ENCODE results near the gene TRAF3IP3.
"Not testable (repeated sequence)": the region's sequence is repeated elsewhere in the genome, so short reads cannot be mapped to it uniquely, and the experiment has no call there.

Gene TRAF3IP3

GRCh38 chr1:209768354-209768774 lies 12.5 kb downstream of the TRAF3IP3 start:
- peak; percentile 57 for DNase-seq (ENCODE audit: low read depth, low spot score)

DNA sequence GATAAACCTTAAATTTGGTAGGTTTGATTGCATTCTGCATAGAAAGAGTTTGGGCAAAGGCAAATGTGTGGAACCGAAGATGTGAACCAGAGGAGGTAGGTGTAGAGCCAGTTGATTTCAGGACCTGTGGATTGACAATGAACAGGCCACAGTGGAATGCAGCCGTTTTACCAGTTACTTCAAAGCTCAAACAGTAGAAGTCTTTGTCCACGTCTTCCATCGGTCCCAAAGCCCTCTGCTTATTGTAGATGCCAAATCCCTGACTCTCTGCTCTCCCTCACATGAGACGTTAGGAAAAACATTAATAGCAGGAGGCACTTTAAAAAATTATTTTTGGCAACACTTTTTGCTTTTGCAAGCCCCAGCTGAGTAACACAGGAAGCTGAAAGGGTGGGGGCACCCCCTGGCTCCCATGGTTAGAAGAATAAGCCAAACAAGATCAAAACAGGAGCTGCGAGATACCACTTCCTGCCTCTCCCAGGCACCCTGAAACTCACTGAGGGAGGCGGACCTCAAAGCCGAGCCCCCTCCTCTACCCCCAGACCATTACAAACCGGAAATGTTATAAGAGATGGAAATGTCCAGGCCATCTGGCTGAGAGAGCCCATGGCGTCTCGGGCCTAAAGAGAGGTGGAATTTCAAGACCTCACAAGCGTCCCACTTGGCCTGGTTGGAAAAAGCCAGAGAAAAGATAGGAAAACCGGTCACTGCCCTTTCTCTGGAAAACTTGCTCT lies 13.5 kb downstream of the TRAF3IP3 start:
- peak; percentile 61 for DNase-seq (ENCODE audit: low read depth, low spot score)

- no peak for DNase-seq (ENCODE audit: low read depth, low spot score)
These were observed 14.1 kb downstream of the TRAF3IP3 start for GRCh38 chr1:209769971-209770370.

DNA sequence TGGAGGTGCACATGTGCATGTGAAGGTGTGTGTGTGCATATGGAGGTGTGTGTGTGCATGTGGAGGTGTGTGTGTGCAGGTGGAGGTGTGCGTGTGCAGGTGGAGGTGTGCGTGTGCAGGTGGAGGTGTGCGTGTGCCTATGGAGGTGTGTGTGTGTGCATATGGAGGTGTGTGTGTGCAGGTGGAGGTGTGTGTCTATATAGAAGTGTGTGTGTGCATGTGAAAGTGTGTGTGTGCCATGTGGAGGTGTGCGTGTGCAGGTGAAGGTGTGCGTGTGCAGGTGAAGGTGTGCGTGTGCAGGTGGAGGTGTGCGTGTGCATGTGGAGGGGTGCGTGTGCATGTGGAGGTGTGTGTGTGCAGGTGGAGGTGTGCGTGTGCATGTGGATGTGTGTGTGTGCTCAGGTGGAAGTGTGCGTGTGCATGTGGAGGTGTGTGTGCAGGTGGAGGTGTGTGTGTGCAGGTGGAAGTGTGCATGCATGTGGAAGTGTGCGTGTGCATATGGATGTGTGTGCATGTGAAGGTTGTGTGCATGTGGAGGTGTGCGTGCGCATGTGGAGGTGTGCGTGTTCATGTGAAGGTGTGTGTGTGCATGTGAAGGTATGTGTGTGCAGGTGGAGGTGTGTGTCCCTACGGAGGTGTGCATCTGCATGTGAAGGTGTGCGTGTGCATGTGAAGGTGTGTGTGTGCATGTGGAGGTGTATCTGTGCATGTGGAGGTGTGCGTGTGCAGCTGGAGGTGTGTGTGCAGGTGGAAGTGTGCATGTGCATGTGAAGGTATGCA lies 15.0 kb downstream of the TRAF3IP3 start:
- DNase-seq (ENCODE audit: low read depth, low spot score), result no peak

GRCh38 chr1:209772126-209772525 lies 16.3 kb downstream of the TRAF3IP3 start:
- no peak for DNase-seq (ENCODE audit: low read depth, low spot score)

GRCh38 chr1:209774592-209774991 lies 18.7 kb downstream of the TRAF3IP3 start:
- no peak for DNase-seq (ENCODE audit: low read depth, low spot score)

GRCh38 chr1:209775678-209776077 lies 19.8 kb downstream of the TRAF3IP3 start:
- no peak for DNase-seq (ENCODE audit: low read depth, low spot score)

DNA sequence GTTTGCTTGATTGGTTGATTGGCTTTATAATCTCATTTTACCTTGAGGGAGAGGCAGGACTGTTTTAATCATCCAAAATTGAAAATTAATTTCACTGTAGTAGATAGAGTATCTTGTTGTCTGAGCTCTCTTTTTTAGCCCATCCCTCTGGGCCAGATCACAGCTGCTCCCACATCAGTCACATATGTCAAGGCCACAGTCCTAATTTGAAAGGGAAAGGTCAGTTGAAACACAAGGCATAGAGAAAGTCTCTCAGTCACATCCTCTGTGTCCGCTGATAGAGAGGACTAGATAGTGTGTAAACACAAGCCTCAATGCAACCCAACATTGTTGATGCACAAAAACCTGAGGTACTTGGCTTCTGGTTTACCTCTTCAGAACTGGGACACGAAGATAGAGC lies 21.7 kb downstream of the TRAF3IP3 start:
- no peak for DNase-seq (ENCODE audit: low read depth, low spot score)

DNA sequence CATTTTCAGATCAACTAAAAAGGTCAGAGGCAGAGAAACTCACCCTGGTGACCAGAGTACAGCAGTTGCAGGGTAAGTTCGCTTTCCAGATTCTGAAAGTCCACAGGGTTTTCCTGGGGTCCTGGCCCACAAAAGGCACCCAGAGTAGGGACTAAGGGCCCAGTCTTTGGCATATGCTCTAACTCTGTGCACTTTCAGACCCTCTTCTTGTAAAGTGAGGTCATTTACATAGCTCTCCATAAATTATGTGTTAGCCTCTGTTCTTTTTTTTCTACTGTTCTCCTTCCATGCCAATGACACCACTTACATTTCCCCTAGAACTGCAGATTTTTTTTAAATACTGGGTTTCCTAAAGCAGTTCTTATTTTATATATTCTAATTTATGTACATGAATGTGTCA lies 22.2 kb downstream of the TRAF3IP3 start:
- DNase-seq (ENCODE audit: low read depth, low spot score), result no peak

DNA sequence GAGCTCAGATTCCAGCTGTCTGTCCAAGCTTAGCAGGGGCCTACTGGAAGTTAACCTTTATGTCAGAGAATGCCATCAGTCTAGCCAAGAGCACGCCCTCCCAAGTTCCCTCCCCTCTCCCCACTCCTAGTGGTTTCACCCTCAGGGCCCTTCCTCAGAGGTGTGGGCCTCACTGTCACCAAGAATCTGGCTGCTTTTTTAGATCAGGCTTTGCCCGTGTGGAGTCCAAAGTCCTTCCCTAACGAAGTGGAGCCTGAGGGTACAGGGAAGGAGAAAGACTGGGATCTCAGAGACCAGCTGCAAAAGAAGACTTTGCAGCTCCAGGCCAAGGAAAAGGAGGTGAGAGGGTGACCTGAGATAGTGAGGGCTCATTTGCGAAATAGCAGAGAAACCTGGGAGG lies 24.4 kb downstream of the TRAF3IP3 start:
- DNase-seq (ENCODE audit: low read depth, low spot score), result no peak

DNA sequence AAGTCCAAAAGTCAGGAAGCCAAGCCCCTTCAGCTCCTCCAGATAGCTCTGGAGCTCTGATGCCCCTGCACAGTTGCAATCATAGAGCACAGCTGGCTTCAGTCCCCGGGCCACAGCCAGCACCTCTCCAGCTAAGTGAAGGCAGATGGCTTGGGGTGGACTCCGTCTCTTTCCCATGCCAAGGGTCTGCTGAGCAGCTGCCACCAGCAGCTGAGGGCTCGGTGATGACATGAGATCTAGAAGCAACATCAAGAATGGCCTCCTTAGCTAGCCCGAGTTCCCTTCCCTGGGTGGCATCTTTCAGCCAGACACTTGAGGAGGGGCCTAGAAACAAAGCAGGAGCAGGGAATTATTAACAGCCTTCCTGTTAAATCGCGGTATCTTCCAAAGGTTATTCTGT lies 27.5 kb downstream of the TRAF3IP3 start:
- no peak for DNase-seq (ENCODE audit: low read depth, low spot score)

- peak; percentile 99 for DNase-seq (ENCODE audit: low read depth, low spot score)
These were observed 28.7 kb downstream of the TRAF3IP3 start, which contains the start of gene C1orf74 for GRCh38 chr1:209784265-209785169. TSS of gene C1orf74 (minus strand) at chr1:209784559. CDS start at chr1:209783634, 925 bp downstream.

DNA sequence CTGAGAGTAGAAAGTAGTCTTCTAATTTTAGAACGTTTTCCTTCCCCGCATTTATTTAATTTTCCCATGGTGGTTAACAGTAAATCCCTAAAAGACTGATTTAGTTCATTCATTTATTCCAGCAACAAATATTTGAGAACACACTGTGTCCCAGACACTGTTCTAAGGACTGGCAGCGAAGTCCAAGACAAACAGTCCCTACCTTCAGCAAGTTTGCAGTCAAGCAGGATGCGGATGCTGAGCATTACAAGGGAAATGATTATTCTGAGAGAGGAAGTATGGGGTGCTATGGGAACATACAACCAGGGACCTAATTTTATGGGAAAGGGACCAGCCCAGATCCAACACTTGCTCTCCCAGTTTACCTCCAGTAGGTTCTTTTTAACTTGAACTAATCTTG lies 29.7 kb downstream of the TRAF3IP3 start:
- DNase-seq (ENCODE audit: low read depth, low spot score), result no peak

- DNase-seq (ENCODE audit: low read depth, low spot score), result no peak
These were observed 30.3 kb downstream of the TRAF3IP3 start for GRCh38 chr1:209786146-209786545.

- no peak for DNase-seq (ENCODE audit: low read depth, low spot score)
These were observed 31.7 kb downstream of the TRAF3IP3 start for GRCh38 chr1:209787551-209787950.

DNA sequence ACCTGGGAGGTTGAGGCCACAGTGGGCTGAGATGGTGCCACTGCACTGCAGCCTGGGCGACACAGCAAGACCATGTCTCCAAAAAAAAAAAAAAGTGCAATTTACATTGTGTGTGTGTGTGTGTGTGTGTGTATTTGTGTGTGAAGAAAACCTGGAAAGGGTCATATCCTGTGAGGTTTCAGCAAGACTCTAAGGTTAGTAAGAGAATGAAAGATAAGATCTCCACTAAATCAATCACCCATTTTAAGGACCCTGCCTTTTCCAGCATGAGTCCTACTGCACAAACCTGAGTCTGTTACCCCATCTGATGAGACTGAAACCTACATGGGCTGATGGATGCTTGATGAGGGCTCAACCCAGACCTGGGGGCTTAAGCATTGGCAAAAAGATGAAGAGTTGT lies 33.4 kb downstream of the TRAF3IP3 start:
- DNase-seq (ENCODE audit: low read depth, low spot score), result no peak

- no peak for DNase-seq (ENCODE audit: low read depth, low spot score)
These were observed 34.7 kb downstream of the TRAF3IP3 start for GRCh38 chr1:209790286-209791193.

- no peak for DNase-seq (ENCODE audit: low read depth, low spot score)
These were observed 36.1 kb downstream of the TRAF3IP3 start for GRCh38 chr1:209791920-209792319.

DNA sequence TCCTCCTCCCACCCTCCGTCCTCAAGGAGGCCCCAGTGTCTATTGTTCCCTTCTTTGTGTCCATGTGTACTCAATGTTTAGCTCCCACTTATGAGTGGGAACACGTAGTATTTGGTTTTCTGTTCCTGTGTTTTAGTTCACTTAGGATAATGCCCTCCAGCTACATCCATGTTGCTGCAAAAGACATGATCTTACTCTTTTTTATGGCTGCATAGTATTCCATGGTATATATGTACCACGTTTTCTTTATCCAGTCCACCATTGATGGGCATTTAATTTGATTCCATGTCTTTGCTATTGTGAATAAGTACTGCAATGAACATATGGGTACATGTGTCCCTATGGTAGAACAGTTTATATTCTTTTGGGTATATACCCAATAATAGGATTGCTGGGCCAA lies 37.9 kb downstream of the TRAF3IP3 start:
- DNase-seq (ENCODE audit: low read depth, low spot score), result not testable (repeated sequence)

GRCh38 chr1:209797978-209798639 lies 42.3 kb downstream of the TRAF3IP3 start:
- no peak for DNase-seq (ENCODE audit: low read depth, low spot score)

Measured in activated CD4-positive, CD25-positive, alpha-beta regulatory T cell treated with anti-CD3 and anti-CD28 coated beads, Interleukin-2, amount 50 U/mL, for 16 hours (primary cell).